HFF-Myc (cell line): ENCODE data around the gene RBAK.
"Not testable (repeated sequence)": the region's sequence is repeated elsewhere in the genome, so short reads cannot be mapped to it uniquely, and the experiment has no call there.

Experiments used
- DNase-seq: peaks from one replicate; pipeline ENCODE4 v3.0.0-alpha.2; 2011; ENCODE audit warnings: low read depth; ENCODE audit errors: extremely low read depth
- H3K4me3 ChIP-seq: replicated peaks from 2 replicates; pipeline ENCODE4 v1.5.1; 2011; ENCODE audit warnings: low read depth, mild to moderate bottlenecking, control low read depth, low read length
- CTCF ChIP-seq: IDR thresholded peaks from 2 replicates; pipeline ENCODE4 v1.5.1; 2012; ENCODE audit warnings: mild to moderate bottlenecking, low read depth, low read length, control low read depth; ENCODE audit errors: missing control alignments

The RBAK gene

DNA sequence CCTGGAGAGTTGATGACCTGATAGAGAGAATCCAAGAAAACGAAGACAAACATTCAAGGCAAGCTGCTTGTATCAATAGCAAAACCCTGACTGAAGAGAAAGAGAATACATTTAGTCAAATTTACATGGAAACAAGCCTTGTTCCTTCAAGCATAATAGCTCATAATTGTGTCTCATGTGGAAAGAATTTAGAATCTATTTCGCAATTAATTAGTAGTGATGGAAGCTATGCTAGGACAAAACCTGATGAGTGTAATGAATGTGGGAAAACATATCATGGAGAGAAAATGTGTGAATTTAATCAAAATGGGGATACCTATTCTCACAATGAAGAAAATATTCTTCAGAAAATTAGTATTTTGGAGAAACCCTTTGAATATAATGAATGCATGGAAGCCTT is 18.0 kb downstream of the RBAK start:
- DNase-seq: no peak
- no peak for TF ChIP-seq CTCF
- no peak overlapping the region for H3K4me3 ChIP-seq

GRCh38 chr7:5064391-5065106 is 18.9 kb downstream of the RBAK start:
- H3K4me3 ChIP-seq: no peak overlapping the region
- TF ChIP-seq CTCF: no peak
- no peak for DNase-seq

- no peak for DNase-seq
- no peak for TF ChIP-seq CTCF
- H3K4me3 ChIP-seq: no peak overlapping the region
Observed at GRCh38 chr7:5065107-5065407, 19.4 kb downstream of the RBAK start.

DNA sequence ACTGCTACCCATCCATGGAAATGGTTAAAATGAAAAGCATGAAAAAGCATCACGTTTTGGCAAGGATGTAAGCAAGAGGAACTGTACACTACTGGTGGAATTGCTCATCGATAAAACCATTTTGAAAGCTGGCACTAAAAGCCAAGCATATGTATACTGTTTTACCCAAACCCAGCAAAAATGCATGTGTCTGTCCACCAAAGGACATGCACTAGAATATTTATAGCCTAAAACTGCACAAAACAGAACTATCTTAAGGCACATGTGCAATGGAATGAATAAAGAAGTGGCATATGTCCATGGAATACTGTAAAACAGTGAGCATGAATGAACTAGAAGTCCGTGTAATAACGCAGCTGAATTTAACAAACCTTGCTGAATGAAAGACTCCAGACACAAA is 22.9 kb downstream of the RBAK start:
- TF ChIP-seq CTCF: no peak
- no peak for DNase-seq
- H3K4me3 ChIP-seq: no peak overlapping the region

- DNase-seq: no peak
- no peak for TF ChIP-seq CTCF
- H3K4me3 ChIP-seq: no peak overlapping the region
Observed at GRCh38 chr7:5070206-5070605, 24.5 kb downstream of the RBAK start.

- DNase-seq, H3K4me3 ChIP-seq: not testable (repeated sequence)
Observed at GRCh38 chr7:5075187-5075586, 29.5 kb downstream of the RBAK start.

DNA sequence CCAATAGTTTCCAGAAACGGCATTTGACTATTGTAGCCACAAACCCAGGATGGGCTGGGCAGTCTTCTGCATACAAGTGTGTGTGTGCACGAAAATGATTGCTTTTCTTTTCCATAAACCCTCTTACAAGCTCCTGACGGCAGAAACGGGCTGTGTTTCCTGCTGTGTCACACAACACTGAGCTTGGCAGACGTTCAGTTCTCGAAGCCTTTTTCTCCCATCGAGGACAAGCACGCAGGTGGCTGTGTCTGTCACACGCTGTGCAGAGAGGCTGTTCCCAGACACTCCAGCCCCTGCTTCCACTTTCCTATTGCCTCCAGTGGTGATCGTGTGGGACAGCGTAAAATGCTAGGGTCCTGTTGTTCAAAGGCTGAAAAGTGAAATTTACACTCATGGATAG is 32.1 kb downstream of the RBAK start:
- no peak for TF ChIP-seq CTCF
- no peak overlapping the region for H3K4me3 ChIP-seq
- DNase-seq: no peak
